ENCODE data around the gene FOXL3.
"Not testable (repeated sequence)": the region's sequence is repeated elsewhere in the genome, so short reads cannot be mapped to it uniquely, and the experiment has no call there.

FOXL3 gene

DNA sequence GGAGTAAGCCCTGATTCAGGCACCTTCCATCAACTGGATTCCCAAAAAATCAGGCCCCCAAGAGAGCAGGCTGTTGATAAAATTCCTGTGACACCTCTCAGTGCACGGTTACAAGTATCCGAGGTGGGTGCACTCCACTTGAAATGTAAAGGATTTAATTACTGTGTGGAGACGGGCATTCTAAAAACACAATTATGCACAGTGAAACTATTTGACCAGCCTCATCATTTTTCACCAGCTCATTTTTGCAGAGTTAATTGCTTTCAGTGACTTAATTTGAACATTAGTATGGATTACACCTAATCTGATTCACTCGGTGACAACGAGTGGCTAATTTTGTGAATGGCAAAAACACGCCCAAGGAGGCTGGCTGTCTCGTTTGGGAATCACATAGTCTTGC lies 2.3 kb downstream of the FOXL3 start:
- DNase-seq, result no peak

DNA sequence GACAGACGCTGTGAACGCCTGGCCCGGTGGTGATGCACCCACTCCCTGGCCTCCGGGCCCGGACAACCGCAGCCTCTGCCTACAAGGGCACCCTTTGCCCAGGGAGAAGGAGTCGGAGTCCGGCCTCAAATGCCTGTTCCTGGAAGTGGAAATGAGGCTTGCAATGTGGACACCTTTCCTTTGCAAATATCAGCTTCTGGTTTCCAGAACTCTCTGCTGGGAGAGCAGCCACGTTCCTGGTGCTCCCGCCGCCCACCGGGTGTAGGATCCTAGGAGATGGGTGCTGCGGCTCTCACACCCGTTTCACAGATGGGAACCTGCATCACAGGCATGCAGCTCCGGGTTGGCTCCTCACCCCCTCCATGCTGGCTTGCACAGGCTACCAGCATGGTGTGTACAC lies 2.9 kb downstream of the FOXL3 start:
- DNase-seq, result no peak

DNA sequence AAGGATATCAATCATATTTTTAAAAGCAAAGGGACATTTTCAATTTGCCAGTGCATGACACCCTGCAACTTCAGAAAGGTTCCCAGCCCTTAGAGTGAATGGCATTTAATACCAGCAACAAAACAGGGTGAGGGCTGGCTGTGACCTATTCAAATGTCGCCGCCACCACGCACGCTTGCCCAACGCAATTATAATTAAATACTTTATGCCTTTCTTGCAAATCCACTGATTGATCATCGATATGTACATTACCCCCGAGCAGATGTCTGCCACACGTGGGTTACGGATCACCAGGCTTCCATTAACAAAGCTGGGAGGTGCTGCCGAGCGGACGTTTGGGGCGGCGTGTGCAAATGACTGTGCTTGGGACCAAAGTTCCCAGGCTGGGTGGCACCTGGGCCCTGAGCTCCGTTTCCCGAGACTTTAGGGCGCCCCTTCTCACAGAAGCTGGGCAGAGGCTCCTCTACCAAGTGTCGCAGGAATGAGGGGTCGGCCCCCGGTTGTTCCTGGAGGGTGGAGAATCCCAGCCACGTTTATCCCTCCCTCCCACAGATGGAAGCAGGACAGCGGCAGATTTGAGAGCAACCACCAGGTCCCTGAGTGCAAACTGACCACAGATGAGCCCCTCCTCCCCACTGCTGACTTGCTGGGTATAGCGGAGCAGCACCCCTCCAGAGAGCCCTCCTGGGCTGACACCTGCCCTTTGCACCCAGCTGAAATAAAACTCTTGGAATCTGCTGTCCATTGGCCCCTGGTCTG lies 3.9 kb downstream of the FOXL3 start:
- DNase-seq, result no peak

DNA sequence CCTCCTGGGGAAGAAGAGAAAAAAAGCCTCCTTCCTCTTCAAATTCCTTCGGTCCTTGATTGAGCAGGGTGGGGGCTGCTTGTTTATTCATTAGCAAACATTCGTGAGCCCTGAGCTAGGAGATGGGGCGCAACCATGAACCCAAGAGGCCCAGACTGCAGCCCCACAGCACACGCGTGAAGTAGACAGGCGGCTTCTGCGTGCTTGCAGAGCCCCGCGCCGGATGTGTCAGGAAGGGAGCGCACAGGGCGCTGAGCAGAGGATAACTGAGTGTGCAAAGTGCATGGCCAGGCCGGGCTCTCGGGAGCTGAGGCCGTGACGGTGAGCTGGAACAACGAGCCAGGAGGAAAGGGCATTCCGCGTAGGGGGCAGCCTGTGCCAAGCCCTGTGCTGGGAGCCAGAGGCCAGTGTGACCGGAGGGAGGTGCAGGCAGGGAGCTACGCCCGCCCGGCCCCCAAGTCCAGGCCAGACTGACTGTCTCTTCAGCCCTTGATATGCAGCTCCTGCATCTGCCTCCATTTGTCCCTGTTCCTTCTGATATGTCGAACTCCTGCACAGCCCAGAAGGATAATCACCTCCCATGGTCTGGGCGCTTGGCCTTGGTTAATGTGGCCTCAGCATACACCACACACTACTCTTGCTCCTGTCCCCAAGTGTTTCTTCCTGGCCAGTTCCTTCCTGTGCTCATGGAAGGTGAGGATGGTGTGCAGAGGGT lies 4.6 kb downstream of the FOXL3 start:
- DNase-seq, result no peak

DNA sequence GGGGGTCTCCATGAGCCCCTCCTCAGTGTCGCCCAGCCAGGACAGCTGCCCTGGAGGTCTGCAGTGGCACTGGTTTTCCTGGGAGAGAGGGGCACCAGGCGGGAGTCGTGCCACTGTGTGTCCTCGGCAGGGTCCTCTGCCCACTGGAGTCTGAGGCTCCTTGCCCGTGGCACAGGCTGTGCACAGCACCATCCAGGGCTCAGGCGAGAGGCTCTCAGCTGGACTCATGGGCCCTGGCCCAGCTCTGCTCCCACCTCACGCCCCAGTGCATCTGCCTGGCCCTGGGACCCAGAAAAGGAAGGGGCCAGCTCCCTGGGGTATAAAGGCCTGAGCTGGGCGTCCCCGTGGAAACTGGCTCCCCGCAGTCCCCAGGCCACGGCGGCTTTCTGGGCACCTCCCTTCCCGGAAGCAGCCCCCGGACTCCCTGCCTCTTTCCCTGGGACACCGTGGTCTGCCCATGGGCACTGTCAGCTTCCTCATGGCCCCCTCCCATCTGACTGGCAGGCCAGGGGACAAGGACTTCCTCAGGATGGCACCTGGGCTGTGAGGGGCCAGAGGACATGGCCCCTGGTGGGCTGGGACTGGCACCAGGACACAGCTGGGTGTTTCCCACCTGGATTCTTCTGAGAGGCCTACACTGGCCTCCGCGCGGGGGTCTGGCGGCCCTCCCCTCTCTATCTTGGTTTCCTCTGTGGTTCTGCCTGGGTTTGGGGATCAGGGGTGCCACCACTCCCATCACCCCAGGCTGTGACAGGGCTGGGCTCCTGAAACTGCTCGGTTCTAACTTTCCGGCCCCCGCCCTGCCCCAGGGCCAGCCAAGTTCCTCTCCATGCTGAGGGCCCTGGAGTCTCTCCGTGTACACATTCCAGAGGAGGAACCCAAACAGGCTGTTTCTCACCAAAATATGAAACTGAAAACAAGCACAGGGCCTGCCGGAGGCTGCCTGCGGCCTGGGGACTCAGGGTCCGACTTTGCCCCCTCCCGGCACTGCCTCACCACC lies 5.5 kb downstream of the FOXL3 start:
- DNase-seq, result no peak

DNA sequence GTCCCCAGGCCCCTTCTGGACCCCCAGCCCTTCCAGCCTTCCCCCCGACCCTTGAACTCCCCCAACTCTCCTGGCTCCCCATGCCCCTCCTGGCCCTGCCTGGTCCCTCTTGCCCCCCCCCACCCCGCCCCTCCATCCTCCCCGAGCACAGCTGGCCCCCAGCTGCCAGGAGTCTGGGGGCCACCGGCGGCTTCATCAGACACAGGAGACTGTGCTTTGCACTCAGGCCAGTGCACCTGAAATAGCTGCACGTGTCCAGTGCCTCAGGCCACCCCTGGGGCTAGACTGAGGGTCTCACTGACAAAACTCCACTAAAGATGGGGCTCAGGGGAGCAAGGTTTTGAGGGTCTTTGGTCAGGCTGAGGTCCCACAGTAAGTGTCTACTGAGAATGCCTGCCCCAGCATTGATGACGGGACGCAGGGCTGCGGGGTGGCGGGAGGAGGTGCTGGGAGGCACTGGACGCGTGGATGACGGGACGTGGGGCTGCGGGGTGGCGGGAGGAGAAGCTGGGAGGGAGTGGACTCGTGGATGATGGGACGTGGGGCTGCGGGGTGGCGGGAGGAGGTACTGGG lies 6.5 kb downstream of the FOXL3 start:
- no peak for DNase-seq

DNA sequence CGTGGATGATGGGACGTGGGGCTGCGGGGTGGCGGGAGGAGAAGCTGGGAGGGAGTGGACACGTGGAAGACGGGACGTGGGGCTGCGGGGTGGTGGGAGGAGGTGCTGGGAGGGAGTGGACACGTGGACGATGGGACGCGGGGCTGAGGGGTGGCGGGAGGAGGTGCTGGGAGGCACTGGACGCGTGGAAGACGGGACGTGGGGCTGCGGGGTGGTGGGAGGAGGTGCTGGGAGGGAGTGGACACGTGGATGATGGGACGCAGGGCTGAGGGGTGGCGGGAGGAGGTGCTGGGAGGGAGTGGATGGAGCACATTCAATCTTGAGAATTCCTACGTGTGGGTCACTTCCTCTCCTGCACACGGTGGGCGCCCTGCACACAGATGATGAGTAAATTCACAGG lies 7.2 kb downstream of the FOXL3 start:
- DNase-seq, result not testable (repeated sequence)

DNA sequence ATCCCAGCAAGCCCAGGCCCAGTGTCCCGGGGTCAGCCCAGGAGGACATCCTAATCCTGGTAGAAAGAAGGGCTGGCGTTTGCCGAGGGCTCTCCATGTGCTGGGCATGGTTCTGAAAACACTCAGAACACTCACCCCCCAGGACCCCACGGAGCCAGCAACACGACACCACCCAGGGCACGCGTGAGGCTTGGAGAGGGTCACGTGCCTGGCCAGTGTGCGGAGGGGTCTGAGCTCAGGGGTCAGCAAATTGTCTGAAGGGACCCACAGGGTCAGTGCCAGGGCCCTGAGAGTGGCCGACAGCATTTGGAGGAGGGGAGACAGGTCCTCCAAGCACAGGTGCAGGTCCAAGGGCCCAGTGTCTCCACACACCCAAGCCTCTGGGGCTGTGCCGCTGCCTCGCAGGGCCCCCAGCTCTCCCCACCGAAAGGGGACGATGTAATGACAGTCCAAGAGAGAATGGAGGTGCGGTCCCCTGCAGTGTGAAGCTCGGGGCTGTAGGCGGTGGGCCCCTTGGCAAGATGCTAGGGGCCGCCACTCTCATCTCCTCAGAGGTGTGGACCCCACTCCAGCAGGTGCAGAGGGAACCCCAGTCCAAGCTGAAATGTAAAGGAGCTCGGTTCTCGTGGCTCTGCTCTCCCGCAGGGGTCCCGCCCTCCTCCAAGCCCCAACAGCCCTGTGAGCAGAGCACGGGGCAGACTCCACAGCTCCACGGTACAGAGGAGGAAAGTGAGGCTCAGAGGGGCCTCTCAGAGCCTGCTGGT lies 7.8 kb downstream of the FOXL3 start:
- no peak for DNase-seq

DNA sequence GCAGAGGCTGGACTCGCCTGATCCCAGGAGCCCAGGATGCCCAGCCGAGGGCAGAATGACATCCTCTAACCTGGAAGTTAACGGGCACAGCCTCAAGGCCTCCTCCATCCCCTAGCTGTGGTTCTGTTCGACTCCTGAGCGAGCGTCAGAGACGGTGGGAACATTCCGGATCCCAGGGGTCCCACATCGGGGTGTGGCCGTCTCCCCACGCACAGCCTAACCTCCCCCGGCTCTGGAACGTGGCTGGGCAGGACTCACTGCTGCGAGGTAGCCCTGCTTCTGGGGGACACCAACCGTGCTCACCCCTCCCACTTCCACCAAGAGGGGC lies 8.4 kb downstream of the FOXL3 start:
- no peak for DNase-seq

DNA sequence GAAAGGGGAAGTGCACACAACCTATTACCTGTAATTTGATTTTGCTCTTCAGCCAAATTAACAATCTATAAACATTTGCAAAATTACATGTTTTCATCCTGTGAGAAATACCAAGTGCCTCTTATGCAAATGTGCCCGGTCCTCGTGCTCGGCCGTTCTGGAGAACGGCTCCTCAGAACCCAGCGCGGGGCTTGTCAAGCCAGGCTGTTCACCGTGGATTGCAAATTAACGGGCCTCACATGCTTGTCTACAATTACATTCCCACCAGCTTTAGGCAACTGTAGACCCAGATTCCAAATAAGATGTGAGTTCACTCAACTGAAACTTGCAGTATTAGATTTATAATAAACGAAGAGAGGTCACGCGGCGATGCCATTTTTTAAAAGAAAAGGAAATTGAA lies 8.8 kb downstream of the FOXL3 start:
- no peak for DNase-seq

DNA sequence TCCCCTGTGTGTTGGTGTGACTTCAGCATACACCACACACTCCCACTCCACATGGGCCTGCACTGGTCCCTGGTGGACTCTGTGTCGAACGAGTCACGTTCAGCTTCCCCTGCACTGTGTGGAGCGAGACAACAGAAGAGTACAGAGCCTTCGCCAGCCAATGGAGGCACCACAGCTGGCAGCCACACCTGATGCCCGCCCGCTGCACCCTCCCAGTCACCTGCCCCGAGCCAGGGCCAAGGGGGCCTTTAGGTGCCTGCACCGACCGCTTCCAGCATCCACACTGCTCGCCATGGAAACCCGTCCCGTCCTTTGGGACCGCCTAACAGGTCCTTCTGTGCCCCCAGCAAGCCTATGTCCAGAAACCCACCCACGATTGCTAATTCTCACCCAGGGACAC lies 9.2 kb downstream of the FOXL3 start:
- DNase-seq, result no peak

DNA sequence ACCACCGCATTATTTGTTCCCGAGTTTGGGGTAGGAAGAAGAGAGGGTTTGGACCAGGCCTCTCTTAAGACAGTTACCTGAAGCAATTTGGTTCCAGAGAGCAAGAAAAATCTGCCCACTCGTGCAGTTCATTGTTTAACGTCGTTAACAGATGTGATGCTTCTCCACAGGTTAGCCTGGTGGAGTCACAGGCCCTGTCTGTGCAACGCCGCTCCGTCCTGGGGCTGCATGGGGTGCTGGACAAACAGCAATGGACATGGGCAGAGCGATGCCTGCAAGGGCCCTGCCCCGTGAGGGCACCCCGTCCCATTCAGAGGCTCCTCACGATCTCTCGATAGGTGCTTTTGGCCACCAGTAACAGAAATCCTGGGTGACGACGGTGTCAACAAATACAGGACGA lies 9.7 kb downstream of the FOXL3 start:
- DNase-seq, result no peak

DNA sequence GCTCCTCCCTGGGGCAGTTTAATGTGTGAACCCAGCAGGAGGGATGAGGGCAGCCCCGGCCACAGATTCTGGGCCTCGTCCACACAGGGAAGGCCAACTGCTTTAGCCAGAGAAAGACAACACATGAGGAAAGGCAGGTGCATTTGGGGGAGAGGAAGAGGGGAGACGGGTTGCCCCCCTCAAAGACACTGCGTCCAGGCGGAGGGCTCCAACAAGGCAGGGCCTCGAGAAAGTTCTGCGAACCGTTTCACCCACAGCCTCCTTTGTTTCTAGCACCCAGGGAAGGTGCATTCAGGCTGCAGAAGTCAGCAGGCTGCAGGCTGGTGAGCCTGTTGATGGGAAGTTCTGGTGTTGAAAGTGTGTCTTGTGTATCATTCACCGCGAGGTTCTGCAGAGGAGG lies 10.1 kb downstream of the FOXL3 start:
- DNase-seq, result no peak

DNA sequence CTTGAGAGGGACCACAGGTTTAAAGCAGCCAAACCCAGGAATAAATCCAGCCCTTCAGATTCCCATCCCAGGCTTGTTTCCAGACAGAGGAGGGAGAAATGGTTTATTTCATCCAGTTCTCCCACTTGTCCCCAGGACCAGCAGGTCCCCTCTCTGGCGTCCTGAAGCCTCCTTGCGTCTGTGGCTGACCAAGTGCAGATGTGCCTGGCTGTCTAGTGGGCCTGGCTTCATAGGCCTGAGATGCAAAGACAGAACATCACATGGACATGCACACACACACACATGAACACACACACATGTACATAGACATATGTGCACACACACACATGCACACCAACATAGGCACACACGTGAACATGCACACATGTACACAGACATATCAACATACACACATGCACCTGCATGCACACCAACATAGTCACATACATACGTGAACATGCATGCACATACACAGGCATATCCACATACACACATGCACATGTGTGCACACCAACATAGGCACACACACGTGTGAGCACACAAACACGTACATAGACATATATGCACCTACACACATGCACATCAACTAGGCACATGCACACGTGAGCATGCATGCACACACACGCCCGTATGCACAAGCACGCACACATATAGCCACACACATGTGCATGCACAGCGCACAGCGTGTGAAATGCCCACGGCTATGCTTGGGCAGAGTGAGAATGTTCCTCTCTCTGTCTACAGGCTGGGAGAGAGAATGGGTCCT lies 10.7 kb downstream of the FOXL3 start:
- DNase-seq, result no peak

DNA sequence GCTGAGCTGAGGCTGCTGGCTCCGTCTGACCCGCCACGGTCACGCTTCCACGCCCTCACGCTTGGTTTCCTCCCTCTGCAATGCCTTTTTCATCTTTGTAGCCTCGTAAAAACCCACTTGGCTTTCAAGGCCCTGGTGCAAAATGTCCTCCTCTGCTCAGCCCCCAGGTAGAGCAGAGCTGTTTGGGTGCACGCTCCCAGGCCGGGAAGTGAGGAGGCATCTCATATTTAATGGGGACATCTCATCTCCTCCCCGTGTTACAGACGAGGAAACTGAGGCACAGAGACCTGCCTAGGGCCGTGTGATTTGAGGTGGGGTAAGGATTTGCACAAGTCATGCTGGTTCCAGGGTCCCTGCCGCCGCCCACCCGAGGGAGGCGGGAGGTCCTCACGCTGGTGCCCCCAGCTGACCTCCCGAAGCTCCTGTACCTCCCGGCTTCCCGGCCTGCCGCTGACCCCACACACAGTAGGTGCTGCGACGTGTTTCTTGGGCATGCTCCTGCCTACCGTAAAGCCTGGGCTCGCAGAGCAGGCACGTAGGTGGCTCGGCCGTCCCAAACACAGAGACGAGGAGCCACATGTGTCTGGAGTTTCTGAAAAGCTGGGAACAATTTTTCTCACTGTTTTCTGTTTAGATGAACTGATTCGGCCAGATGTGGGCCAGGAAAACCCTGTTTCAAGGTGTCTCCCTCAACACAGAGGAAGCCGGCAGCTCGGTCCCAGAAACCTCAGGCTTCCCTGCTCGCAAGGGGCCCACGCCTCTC lies 11.5 kb downstream of the FOXL3 start:
- DNase-seq, result no peak

DNA sequence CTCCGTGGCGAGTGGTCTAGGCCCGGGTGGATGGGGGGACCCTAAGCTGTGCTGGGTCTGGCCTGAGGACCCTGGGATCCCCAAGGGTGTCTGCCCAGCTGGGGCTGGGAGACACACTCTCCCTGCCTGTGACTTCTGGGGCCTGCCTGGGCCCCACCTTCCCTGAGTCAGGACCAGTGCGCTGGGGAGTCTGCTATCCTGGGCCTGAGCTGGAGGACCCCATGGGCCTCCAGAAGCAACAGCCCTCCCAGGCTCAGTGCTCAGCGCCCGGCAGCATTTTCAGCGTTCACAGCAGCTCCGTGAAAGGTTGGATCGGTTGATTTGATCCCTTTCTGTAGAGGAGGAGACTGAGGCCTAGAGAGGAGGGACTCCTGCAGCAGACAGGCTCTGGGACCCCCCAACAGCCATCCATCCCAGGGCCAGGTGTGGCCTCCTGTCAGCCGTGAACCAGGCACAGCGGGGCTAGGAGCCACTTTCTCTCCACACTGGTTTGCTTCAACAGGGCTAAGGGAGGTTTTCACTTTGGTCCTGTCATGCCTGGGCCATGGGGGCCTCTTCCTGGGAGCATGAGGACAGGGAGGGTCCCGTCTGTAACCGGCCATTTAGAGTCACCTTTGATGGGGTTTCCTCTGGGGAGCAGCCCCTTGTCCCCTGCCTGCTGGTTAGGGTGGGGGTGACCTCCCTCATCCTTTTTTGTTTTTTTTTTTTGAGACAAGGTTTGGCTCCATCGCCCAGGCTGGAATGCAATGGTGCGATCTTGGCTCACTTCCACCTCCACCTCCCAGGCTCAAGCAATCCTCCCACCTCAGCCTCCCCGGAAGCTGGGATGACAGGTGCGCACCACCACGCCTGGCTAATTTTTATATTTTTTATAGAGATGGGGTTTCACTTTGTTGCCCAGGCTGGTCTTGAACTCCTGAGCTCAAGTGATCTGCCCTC lies 12.4 kb downstream of the FOXL3 start:
- DNase-seq, result no peak

DNA sequence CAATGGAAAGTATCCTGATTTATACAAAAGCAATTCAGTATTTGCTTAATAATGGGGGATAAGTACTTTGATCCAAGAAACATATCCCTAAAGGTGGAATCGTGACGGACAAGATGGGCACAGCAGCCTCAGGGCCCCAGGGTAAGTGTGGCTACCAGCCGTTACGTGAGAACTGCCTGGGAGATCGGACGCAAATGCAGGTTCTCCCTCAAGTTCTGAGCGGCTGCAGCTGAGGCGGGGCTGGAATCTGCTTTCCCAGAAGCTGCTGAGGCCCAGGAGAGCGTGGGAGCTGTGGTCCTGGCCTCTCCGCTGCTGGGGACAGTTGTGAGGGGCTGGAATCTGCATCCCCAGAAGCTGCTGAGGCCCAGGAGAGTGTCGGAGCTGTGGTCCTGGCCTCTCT lies 13.5 kb downstream of the FOXL3 start:
- DNase-seq, result no peak

DNA sequence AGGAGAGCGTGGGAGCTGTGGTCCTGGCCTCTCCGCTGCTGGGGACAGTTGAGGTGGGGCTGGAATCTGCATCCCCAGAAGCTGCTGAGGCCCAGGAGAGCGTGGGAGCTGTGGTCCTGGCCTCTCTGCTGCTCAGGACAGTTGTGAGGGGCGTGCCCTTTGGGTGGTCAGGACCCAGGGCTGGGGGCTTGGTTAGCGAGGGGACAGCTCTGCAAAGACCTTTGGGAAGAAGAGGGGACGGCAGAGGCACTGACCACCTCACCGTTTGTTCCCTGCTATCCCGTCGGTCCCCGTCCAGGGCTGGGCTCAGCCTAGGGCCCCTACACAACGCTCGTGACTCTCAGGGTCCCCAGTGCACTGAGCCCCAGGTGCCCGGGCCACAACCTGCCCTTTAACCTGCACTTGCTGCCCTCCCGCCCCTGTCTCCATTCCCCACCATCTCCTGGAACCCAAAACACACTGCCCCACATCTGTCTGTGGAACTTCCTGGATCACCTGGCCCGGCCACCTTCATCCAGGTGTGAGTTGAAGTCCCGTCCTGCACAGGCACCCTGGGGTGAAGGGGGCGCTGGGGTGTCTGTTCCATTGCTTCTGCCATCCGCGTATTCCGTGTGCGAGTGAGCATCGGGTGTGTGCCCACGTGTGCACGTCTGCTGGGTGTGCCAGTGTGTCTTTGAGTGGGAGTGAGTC lies 14.1 kb downstream of the FOXL3 start:
- DNase-seq, result no peak
